Retinal pigment epithelial cell (primary cell): ENCODE measurements around the gene KDM1A.
"Not testable (repeated sequence)": the region's sequence is repeated elsewhere in the genome, so short reads cannot be mapped to it uniquely, and the experiment has no call there.

Experiments
- DNase-seq: peaks from one replicate; pipeline ENCODE4 v3.0.0-alpha.2; 2010; ENCODE audit warnings: low read depth
- H3K4me3 ChIP-seq: 2 replicates; pipeline ENCODE4 v1.5.1; 2011; ENCODE audit warnings: mild to moderate bottlenecking, low read length, control low read depth, moderate library complexity
- TF ChIP-seq, protein P1 (sequence below): conservative IDR thresholded peaks from 2 replicates; pipeline ENCODE4 v1.5.1; 2011; ENCODE audit warnings: low read depth, low read length, control low read depth, inconsistent platforms

KDM1A gene

DNA sequence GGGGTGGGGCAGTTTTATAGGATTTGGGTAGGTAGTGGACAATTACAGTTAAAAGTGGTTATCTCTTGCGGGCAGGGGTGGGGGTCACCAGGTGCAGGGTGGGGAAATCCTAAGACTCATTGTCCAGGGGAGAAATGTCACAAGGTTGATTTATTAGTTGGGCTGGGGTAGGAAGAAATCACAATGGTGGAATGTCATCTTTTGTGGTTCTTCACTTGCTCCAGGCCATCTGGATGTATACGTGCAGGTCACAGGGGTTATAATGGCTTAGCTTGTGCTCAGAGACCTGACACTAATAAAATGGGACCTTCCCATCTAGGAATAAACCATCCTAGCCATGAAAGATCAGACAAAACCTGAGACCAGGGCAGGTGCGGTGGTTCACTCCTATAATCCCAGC, 15.2 kb upstream of the KDM1A start:
- DNase-seq, result no peak
- no peak overlapping the region for H3K4me3 ChIP-seq
- TF ChIP-seq, protein P1, sequence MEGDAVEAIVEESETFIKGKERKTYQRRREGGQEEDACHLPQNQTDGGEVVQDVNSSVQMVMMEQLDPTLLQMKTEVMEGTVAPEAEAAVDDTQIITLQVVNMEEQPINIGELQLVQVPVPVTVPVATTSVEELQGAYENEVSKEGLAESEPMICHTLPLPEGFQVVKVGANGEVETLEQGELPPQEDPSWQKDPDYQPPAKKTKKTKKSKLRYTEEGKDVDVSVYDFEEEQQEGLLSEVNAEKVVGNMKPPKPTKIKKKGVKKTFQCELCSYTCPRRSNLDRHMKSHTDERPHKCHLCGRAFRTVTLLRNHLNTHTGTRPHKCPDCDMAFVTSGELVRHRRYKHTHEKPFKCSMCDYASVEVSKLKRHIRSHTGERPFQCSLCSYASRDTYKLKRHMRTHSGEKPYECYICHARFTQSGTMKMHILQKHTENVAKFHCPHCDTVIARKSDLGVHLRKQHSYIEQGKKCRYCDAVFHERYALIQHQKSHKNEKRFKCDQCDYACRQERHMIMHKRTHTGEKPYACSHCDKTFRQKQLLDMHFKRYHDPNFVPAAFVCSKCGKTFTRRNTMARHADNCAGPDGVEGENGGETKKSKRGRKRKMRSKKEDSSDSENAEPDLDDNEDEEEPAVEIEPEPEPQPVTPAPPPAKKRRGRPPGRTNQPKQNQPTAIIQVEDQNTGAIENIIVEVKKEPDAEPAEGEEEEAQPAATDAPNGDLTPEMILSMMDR, result no peak

DNA sequence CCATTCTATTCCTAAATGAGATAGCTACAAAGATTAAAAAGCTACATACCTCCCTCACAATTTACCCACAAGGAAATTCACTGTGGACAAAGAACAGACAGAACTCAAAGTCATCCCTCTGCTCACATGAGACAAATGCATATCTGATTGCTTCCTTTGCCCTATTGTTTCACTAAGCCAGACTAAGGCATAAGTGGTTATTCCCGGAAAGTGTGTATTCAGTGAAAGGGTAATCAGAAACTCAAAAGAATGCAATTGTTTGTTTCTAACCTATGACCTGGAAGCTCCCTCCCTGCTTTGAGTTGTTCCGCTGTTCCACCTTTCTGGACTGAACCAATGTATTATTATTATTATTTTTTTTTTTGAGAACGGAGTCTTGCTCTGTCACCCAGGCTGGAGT, 14.5 kb upstream of the KDM1A start:
- not testable (repeated sequence) for DNase-seq, H3K4me3 ChIP-seq

DNA sequence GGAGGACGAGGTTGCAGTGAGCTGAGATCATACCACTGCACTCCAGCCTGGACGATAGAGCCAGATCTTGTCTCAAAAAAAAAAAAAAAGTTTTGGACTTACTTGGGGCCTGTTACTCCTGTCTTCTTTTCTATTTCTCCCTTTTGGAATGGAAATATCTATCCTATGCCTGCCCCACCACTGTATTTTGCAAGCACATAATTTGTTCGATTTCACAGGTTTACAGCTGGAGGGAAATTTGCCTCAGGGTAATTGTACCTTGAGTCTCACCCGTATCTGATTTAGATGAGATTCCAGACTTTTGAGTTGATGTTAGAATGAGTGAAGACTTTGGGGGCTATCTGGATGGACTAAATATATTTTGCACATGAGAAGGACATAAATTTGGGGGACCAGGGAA, 12.2 kb upstream of the KDM1A start:
- no peak for DNase-seq
- no peak overlapping the region for H3K4me3 ChIP-seq
- TF ChIP-seq, protein P1, result no peak

DNA sequence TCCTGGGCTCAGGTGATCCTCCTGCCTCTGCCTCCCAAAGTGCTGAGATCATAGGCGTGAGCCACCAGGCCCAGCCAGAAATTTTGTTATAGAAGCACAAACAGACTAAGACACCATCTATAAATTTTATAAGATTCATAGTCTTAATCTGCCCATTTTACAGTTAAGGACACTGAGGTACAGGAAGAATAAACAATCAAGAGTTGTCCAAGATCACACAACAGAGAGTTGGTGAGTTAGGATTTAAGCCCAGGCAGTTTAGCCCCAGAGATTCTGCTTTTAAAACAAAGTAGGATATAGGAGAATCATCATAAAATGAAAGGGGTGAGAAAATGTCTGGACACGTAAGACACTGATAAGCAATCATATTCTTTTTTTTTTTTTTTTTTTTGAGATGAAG, 10.4 kb upstream of the KDM1A start:
- no peak overlapping the region for H3K4me3 ChIP-seq
- TF ChIP-seq, protein P1, result no peak
- DNase-seq, result no peak

DNA sequence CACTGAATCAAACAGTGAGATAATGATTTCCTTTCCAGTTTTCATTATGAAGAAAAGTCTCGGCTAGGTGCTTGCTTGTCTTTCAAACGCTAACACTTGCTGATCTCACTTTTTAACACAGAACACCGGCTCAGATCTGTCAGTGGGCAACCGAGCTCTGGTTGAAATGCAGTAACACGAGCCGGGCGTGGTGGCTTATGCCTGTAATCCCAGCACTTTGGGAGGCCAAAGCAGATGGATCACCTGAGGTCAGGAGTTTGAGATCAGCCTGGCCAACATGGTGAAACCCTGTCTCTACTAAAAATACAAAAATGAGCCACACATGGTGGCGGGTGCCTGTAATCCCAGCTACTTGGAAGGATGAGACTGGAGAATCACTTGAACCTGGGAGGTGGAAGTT, 9.2 kb upstream of the KDM1A start:
- DNase-seq, H3K4me3 ChIP-seq: not testable (repeated sequence)

DNA sequence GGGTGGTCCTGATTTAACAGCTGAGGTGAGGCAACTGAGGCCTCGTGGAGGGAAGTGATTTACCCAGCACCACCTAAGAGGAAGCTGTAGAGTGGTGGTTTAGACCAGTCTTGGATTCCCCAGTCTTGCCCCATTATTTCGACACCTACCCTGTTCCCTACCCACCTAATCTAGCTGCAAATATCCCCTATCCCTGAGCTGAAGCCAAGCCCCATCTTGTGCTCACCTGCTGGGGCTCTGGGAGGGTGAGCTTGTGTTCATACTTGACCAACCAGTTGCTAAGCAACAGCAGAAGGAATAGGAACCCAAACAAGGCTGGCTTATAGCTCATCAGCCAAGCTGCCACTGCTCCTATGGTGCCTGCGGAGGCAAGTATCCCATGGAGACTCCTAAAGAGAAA, 5.6 kb upstream of the KDM1A start:
- TF ChIP-seq, protein P1, result no peak
- no peak for DNase-seq
- no peak overlapping the region for H3K4me3 ChIP-seq

DNA sequence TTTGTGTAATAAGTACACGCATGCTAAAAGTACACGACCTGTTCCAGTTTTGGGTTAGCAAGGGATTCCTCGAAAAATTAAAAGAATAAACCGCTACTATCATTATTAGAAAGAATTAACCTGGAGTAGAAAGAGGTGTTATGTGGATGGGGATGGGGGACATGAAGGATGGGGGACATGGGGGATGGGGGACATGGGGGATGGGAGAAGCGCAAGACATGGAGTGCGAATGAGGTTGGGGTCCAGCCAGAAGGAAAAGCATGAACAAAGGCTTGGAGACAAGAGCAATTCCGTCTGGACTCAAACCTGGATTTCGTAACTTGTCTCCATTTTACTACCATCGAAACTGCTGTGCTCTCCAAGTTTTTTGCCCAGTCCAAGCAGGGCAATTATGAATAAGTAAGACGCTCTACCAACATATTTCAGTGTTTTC, 591 bp upstream of the KDM1A start:
- DNase-seq, result no peak
- TF ChIP-seq, protein P1, result no peak
- H3K4me3 ChIP-seq, result peak overlapping the region; percentile 95

DNA sequence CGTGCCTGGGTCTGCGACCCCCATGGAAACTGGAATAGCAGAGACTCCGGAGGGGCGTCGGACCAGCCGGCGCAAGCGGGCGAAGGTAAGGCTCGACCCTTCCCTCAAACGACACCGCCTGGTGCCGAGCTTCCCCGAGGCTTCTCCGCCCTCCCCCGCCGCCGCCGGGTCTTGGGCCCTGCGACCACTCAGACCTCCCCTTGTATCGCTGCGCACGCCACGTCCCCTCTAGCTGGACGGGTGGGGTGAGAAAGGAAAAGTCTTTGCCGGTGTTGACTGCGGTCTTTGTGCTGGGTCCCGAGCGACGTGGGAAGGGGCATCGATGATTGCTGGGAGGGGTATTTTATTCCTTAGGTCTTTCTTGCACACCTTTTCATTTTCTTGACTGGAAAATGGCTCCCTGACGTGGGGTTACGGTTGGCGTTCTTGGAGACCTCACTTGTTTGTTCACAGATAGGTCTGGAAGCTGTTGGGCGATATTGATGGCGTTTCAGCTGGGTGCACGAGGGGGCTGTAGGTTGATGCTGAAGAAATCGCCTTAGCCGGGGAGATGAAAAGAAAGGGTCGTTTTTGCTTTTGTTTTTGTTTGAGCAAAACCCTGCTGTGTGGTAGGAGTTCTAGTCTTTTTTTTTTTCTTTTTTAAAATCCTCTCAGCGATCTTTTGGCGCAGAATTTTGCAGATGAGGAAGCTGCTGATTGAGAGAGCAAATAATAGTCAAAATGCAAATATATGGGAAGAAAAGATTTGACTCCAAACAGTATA, 776 bp downstream of the KDM1A start:
- DNase-seq, result peak; percentile 35
- TF ChIP-seq, protein P1, result no peak
- peak overlapping the region; percentile 95 for H3K4me3 ChIP-seq
